Measurements from ENCODE around the gene STRN4. TPM values are rescaled to one million over a fixed set of nuclear protein-coding genes. Genes with fewer than 3 reads are reported as not detected.

STRN4 gene
- total RNA-seq, 1 donor from 2014 or later, result 52.7 TPM

DNA sequence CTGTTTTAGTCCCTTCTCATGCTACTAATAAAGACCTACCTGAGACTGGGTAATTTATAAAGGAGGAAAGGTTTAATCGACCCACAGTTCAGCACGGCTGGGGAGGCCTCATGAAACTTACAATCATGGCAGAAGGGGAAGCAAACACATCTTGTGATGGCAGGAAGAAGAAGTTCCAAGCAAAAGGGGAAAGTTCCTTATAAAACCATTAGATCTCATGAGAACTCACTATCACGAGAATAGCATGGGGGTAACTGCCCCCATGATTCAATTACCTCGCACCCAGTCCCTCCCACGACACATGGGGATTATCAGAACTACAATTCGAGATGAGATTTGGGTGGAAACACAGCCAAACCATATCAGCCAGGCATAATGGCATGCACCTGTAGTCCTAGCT lies 13.0 kb upstream of the STRN4 start:
- no peak for DNase-seq
- H3K27me3 ChIP-seq (ENCODE audit: low read depth), result no peaks in the 10 kb centered on the region
- H3K36me3 ChIP-seq, result peaks cover 18% of the 10 kb centered on the region
- peaks cover 14% of the 10 kb centered on the region for H3K4me1 ChIP-seq
- intact Hi-C loops (cut with micrococcal nuclease), result loop anchor here (5.0 kb wide), 1 partner anchor 83 kb away; no protein-coding TSS in a partner anchor
- no peaks in the 10 kb centered on the region for H3K9me3 ChIP-seq (replicated peaks)
- TF ChIP-seq, protein P1, sequence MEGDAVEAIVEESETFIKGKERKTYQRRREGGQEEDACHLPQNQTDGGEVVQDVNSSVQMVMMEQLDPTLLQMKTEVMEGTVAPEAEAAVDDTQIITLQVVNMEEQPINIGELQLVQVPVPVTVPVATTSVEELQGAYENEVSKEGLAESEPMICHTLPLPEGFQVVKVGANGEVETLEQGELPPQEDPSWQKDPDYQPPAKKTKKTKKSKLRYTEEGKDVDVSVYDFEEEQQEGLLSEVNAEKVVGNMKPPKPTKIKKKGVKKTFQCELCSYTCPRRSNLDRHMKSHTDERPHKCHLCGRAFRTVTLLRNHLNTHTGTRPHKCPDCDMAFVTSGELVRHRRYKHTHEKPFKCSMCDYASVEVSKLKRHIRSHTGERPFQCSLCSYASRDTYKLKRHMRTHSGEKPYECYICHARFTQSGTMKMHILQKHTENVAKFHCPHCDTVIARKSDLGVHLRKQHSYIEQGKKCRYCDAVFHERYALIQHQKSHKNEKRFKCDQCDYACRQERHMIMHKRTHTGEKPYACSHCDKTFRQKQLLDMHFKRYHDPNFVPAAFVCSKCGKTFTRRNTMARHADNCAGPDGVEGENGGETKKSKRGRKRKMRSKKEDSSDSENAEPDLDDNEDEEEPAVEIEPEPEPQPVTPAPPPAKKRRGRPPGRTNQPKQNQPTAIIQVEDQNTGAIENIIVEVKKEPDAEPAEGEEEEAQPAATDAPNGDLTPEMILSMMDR (IDR thresholded peaks at IDR 0.05; ENCODE audit: borderline replicate concordance), result no peak
- H3K27ac ChIP-seq (replicated peaks), result no peak overlapping the region
- H3K4me3 ChIP-seq, result no peak overlapping the region

DNA sequence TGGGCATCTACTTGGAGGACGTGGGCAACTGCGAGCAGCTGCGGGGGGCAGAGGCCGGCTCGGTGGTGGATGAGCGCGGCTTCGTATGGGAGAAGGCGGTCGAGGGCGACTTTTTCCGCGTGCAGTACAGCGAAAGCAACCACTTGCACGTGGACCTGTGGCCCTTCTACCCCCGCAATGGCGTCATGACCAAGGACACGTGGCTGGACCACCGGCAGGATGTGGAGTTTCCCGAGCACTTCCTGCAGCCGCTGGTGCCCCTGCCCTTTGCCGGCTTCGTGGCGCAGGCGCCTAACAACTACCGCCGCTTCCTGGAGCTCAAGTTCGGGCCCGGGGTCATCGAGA lies 10.3 kb upstream of the STRN4 start:
- intact Hi-C loops (cut with micrococcal nuclease), result loop anchor here (5.0 kb wide), 1 partner anchor 86 kb away; no protein-coding TSS in a partner anchor

DNA sequence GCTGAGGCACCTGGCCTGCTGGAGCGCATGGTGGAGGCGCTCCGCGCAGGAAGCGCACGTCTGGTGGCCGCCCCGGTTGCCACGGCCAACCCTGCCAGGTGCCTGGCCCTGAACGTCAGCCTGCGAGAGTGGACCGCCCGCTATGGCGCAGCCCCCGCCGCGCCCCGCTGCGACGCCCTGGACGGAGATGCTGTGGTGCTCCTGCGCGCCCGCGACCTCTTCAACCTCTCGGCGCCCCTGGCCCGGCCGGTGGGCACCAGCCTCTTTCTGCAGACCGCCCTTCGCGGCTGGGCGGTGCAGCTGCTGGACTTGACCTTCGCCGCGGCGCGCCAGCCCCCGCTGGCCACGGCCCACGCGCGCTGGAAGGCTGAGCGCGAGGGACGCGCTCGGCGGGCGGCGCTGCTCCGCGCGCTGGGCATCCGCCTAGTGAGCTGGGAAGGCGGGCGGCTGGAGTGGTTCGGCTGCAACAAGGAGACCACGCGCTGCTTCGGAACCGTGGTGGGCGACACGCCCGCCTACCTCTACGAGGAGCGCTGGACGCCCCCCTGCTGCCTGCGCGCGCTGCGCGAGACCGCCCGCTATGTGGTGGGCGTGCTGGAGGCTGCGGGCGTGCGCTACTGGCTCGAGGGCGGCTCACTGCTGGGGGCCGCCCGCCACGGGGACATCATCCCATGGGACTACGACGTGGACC lies 9.7 kb upstream of the STRN4 start:
- TF ChIP-seq, protein P1 (IDR thresholded peaks at IDR 0.05; ENCODE audit: borderline replicate concordance), result no peak
- Histone ChIP-seq H3K4me1 (peaks cover 14% of the 10 kb centered on the region), H3K4me3 (no peak overlapping the region), H3K27ac (replicated peaks) (no peak overlapping the region), H3K36me3 (peaks cover 32% of the 10 kb centered on the region), H3K9me3 (replicated peaks) (no peaks in the 10 kb centered on the region), H3K27me3 (ENCODE audit: low read depth) (no peaks in the 10 kb centered on the region)
- intact Hi-C loops (cut with micrococcal nuclease), result loop anchor here (5.0 kb wide), 1 partner anchor 86 kb away; no protein-coding TSS in a partner anchor
- no peak for DNase-seq

More for the DNA sequence above, 10.3 kb upstream of the STRN4 start:
- Histone ChIP-seq H3K9me3 (replicated peaks) (no peaks in the 10 kb centered on the region), H3K4me1 (peaks cover 14% of the 10 kb centered on the region), H3K36me3 (peaks cover 30% of the 10 kb centered on the region), H3K27me3 (ENCODE audit: low read depth) (no peaks in the 10 kb centered on the region), H3K27ac (replicated peaks) (no peak overlapping the region), H3K4me3 (no peak overlapping the region)
- no peak for DNase-seq
- TF ChIP-seq, protein P1 (IDR thresholded peaks at IDR 0.05; ENCODE audit: borderline replicate concordance), result no peak

DNA sequence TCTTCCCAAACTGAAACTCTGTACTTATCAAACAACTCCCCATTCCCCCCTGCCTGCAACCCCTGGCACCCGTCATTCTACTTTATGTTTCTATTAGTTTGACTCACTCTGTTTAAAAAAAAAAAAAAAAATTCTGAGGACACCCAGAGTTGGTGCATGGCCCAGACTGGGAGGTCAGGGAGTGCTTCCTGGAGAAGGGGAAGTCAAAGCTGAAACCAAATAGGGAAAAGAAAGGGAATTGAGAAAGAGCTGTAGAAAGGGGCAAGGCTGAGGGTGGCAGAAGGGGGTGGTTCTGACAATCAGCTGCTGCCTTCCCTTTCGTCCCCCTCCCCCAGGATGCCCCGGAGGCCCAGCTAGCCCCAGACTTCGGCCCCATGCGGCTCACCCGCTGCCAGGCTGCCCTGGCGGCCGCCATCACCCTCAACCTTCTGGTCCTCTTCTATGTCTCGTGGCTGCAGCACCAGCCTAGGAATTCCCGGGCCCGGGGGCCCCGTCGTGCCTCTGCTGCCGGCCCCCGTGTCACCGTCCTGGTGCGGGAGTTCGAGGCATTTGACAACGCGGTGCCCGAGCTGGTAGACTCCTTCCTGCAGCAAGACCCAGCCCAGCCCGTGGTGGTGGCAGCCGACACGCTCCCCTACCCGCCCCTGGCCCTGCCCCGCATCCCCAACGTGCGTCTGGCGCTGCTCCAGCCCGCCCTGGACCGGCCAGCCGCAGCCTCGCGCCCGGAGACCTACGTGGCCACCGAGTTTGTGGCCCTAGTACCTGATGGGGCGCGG lies 9.0 kb upstream of the STRN4 start:
- H3K27ac ChIP-seq (replicated peaks), result no peak overlapping the region
- H3K36me3 ChIP-seq, result peaks cover 34% of the 10 kb centered on the region
- intact Hi-C loops (cut with micrococcal nuclease), result loop anchor here (5.0 kb wide), 1 partner anchor 87 kb away; no protein-coding TSS in a partner anchor
- no peak for DNase-seq
- H3K4me3 ChIP-seq, result no peak overlapping the region
- no peaks in the 10 kb centered on the region for H3K9me3 ChIP-seq (replicated peaks)
- peaks cover 12% of the 10 kb centered on the region for H3K4me1 ChIP-seq
- H3K27me3 ChIP-seq (ENCODE audit: low read depth), result no peaks in the 10 kb centered on the region
- TF ChIP-seq, protein P1 (IDR thresholded peaks at IDR 0.05; ENCODE audit: borderline replicate concordance), result no peak

DNA sequence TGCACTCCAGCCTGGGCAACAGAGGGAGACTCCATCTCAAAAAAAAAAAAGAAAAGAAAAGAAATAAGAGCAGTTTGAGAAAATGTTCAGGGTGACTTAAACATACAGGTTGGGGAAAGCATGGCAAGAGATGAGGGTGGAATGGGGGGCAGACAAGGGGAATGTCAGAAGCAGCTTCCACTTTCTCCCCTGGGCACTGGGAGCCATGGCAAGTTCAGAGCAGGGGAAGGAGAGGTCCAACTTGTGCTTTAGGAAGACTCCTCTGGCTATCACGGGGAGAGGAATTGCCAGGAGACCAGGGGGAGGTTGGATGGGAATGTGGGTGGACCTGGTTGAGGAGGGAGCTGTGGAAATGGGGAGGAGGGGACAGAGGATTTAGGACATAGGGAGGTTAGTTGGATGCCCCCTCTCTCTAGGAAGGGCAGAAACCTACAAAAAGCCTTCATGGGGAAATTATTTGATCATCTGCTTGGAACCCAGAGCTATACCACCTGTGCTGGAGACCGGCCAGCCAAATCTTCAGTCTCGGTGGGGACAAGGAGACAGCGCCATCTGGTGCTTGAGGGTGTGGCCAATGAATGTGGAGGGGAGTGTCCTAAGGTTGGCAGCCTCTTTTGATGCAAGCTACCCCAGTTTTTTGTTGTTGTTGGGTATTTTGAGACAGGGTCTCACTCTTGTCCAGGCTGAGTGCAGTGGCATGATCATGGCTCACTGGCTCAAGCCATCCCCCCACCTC lies 7.3 kb upstream of the STRN4 start:
- H3K9me3 ChIP-seq (replicated peaks), result no peaks in the 10 kb centered on the region
- peaks cover 9% of the 10 kb centered on the region for H3K4me1 ChIP-seq
- no peak overlapping the region for H3K27ac ChIP-seq (replicated peaks)
- no peak overlapping the region for H3K4me3 ChIP-seq
- peaks cover 43% of the 10 kb centered on the region for H3K36me3 ChIP-seq
- no peaks in the 10 kb centered on the region for H3K27me3 ChIP-seq (ENCODE audit: low read depth)
- TF ChIP-seq, protein P1 (IDR thresholded peaks at IDR 0.05; ENCODE audit: borderline replicate concordance), result peak; percentile 63
- peak; percentile 41 for DNase-seq
- intact Hi-C loops (cut with micrococcal nuclease), result no loop called here
